C4-2B (cell line): Measurements from ENCODE around the gene SPINK4.
A peak's percentile ranks its signal among the peaks of the same experiment; 100 is the strongest.

Source experiments
- H3K27ac ChIP-seq: fragments of 450-650 bp; 2 replicates; pipeline ENCODE4 v1.5.1; 2017
- ZFX ChIP-seq: fragments of 450-650 bp; IDR thresholded peaks from 2 replicates; pipeline ENCODE4 v1.6.1; 2017
- TF ChIP-seq, protein P1 (sequence below): fragments of 450-650 bp; conservative IDR thresholded peaks from 2 replicates; pipeline ENCODE4 v1.5.1; 2017; ENCODE audit warnings: mild to moderate bottlenecking

The SPINK4 gene

DNA sequence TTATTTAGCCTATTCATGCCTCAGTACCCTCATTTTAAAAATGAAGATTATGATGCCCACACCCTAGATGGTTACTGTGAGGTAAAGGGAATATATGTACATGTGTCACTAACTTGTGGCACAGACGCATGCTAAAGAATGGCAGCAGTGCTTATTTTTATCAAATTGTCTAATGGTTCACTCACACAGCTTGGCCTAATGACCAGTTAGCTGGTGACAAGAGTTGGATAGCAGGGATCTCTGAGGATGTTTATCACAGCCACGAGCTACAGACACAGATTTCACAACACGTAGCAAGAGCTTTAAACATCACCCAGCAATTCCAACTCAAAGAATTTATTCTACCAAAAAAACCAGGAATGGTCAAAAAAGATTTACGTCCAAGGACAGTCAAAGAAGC, 17.3 kb downstream of the SPINK4 start:
- H3K27ac ChIP-seq = no peak overlapping the region
- no peak for TF ChIP-seq ZFX
- TF ChIP-seq, protein P1, sequence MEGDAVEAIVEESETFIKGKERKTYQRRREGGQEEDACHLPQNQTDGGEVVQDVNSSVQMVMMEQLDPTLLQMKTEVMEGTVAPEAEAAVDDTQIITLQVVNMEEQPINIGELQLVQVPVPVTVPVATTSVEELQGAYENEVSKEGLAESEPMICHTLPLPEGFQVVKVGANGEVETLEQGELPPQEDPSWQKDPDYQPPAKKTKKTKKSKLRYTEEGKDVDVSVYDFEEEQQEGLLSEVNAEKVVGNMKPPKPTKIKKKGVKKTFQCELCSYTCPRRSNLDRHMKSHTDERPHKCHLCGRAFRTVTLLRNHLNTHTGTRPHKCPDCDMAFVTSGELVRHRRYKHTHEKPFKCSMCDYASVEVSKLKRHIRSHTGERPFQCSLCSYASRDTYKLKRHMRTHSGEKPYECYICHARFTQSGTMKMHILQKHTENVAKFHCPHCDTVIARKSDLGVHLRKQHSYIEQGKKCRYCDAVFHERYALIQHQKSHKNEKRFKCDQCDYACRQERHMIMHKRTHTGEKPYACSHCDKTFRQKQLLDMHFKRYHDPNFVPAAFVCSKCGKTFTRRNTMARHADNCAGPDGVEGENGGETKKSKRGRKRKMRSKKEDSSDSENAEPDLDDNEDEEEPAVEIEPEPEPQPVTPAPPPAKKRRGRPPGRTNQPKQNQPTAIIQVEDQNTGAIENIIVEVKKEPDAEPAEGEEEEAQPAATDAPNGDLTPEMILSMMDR = no peak

DNA sequence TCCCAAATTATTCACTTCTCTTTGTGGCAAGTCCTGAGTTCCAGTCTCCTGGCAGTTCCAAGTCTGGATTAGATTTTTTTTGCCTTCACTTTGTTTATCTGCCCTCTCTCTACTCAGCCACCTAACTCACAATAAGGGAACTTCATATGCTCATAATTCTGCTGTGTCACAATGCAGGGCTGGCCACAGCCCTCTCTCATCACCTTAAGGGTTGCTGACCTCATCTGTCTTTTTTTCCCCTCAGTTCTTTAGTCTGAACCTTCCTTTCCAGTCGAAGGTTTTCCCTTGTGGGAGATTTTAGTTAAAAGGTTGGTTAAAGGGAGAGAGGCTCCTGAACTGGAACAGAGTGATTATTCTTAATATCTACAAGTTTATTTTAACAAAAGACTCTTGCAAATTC, 20.4 kb downstream of the SPINK4 start:
- no peak for TF ChIP-seq ZFX
- TF ChIP-seq, protein P1 = no peak

DNA sequence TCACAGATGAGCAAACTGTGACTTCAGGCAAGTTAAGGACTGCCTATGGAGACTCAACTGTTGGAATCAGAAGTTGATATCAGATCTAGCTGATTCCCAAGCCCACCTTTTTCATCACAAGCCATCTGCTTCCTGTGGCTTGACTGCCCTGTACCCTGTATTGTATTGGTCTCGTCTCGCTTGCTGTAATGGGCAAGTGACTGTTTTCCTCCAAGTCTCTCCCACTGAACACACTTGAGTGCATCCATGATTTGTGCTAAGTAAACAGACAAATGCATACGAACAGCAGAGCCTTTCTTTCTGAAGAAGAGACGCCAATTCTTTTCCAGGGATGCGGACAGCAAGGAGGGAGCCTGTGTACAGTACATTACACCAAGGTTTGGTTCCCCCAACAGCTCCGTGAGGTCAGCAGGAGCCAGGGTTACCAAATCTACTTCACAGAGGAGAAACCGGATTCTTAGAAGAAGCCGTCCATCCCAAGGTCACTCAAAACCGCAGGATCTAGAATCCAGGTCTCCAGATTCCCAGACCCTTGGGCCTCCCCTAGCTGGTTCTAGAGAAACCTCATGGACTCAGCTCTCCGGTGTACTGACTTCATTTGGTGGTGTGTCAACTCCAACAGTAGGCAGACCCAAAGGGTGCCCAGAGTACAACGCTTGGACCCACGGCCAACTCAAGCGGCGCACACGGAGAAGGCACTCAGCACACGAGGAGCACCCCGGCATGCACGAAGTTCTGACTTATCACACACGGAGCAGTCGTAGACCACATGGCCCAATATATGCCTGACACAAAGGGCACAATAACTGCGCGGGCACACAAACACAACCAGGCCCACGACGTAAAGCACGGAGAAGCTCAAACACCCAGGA, 23.4 kb downstream of the SPINK4 start:
- TF ChIP-seq ZFX = no peak
- TF ChIP-seq, protein P1 = no peak

More for the DNA sequence above, 20.4 kb downstream of the SPINK4 start:
- H3K27ac ChIP-seq = no peak overlapping the region

DNA sequence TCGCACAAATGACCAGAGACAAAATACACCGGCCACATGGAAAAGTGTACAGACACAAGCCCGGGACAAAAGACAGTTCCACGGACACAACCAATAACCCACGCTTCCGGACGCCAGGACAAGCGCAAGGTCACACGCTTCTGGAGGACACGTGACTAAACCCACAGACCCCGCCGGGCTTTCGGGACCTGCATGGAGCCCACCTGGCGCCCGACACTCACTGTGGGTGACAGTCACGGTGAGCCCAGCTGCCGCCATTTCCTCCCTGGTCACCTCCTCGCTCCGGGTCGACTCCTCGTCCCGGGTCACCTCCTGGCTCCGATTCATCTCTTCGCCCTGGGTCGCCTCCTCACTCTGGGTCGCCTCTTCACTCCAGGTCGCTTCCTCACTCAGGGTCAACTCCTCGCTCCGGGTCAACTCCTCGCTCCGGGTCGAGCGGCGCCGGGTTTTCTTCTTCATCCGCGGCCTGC, 24.1 kb downstream of the SPINK4 start:
- no peak; the same call in 1 of the 2 replicates for TF ChIP-seq ZFX
- TF ChIP-seq, protein P1 = no peak
- H3K27ac ChIP-seq = peak overlapping the region; percentile 93

More for the DNA sequence above, 23.4 kb downstream of the SPINK4 start:
- peak overlapping the region; percentile 93 for H3K27ac ChIP-seq

DNA sequence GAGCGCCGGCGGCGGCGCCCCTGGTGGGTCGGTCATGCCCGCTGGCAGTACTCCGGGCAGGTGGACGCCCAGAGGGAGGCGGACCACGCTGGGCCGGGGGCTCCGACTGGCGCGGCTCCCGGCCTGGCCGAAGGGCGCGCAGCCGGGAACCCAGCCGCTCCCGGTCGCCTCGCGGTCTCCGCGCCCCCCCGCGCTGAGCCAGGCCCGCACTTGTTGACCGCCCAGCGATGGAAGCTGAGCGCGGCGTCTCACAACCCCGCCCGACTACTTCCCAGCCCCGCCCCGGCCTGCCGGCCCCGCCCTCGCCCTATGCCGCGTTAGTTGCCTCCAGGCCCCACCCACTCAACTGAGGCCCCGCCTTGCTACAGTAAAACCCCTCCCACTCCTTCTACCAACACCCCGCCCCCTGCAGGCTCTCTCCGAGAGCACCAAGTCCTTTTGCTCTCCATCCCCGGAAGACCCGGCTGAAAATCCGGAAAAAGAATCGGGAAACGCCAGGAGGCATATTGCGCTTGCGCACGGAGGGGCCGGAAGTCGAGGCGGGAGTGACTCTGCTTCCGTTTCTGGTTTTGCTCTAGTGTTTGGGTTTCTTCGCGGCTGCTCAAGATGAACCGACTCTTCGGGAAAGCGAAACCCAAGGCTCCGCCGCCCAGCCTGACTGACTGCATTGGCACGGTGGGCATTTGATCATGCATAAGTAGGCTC, 24.7 kb downstream of the SPINK4 start, which contains the start of the genes BAG1 and CHMP5:
TSS of gene BAG1 (minus strand) at position 236 of the 705 bp plus-strand sequence.
TSS of gene CHMP5 (plus strand) at position 577 of the 705 bp plus-strand sequence. CDS start at position 607, 30 bp downstream.
- peak within 1 kb of the TSS; percentile 93 for H3K27ac ChIP-seq
- TF ChIP-seq, protein P1 = peak; percentile 27
- peak; percentile 82 for TF ChIP-seq ZFX

DNA sequence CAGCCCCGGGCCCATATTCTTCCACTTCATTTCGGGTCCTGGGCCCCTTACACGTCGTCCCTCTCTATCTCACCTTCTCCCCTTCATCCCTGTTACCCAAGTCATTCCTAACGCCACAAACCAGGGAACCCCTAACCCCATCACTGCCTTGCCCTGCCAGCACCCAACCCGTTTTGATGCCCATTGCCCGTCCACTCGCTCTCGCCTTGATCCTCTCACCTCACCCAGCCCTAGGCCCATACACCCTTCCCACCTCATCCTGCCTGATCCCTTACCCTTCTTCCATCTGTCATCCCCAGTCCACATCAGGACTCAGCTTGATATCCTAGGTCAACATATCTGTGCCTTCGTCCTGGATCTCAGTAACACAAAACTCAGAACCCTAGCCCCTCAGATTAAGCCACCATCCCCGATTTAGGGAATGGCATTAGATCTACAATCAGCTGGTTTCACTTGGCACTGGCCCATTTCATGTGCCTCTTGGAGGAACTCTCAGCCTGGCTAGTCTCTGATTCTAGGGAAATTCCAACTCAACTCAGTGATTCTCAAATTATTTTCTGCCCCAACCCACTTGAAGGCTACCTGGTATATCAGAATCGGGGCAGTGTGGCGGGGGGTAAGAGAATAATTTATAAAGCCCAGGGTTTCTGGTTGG, 25.4 kb downstream of the SPINK4 start:
- peak overlapping the region; percentile 93 for H3K27ac ChIP-seq
- no peak for TF ChIP-seq ZFX
- TF ChIP-seq, protein P1 = no peak
